ENCODE measurements around the gene RNF208. TPM values are rescaled to one million over a fixed set of nuclear protein-coding genes. Genes with fewer than 3 reads are reported as not detected.

Gene RNF208
- total RNA-seq, 1 donor from 2014 or later, result not detected

DNA sequence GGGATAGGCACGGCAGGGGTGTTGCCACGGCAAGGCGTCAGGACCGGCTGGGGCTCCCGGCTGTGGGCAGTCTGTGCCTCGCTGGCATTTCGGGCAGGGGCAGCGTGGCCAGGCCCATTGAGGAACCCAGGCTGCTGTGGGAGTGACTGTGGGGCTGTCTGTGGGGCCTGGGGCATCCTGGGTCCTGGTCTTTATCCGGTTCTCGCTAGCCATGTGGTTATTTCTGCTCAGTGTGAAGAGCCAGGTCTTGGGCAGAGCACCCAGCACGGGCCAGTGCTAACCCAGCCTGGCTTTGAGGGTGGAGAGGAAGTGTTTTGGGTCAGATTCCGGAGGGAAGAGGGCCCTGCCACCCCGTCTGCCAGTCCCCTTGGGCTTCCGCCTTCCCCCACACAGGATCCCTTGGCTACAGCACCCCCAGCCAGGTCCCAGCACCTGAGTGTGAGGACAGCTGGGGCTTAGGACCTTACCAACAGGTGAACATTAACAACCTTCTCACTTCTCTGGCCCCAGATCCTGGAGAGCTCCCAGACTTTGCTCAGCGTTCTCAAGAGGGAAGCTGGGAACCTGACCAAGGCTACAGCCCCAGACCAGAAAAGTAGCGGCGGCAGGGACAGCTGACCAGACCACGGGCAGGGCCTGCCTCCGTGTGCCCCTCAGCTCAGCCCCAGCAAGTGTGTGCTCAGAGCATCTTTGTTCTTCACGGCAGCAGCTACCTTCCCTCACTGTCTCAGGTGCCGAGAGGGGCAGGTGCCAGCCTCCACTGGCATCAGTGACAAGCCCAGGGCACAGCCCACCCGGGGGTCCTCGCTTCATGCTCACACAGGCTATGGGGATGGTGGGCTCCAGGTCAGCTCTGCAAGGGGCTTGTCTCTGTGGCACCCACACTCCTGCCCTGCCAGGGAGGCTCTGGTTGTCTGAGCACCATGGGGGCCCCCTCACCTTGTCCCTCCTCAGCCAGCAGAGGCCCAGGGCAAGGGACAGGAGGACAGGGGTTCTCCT, 32.4 kb downstream of the RNF208 start:
- DNase-seq (ENCODE audit: low read depth), result no peak
- H3K36me3 ChIP-seq (ENCODE audit: control insufficient read depth, insufficient read depth, low read length), result peaks cover 25% of the 10 kb centered on the region
- FAIRE-seq, result no peak
- no peaks in the 10 kb centered on the region for H3K27me3 ChIP-seq (ENCODE audit: control insufficient read depth, insufficient read depth, low read length)
- peak overlapping the region; percentile 55 for H3K4me3 ChIP-seq (ENCODE audit: low read depth, low read length)
- TF ChIP-seq, protein P1, sequence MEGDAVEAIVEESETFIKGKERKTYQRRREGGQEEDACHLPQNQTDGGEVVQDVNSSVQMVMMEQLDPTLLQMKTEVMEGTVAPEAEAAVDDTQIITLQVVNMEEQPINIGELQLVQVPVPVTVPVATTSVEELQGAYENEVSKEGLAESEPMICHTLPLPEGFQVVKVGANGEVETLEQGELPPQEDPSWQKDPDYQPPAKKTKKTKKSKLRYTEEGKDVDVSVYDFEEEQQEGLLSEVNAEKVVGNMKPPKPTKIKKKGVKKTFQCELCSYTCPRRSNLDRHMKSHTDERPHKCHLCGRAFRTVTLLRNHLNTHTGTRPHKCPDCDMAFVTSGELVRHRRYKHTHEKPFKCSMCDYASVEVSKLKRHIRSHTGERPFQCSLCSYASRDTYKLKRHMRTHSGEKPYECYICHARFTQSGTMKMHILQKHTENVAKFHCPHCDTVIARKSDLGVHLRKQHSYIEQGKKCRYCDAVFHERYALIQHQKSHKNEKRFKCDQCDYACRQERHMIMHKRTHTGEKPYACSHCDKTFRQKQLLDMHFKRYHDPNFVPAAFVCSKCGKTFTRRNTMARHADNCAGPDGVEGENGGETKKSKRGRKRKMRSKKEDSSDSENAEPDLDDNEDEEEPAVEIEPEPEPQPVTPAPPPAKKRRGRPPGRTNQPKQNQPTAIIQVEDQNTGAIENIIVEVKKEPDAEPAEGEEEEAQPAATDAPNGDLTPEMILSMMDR (IDR thresholded peaks at IDR 0.05; ENCODE audit: insufficient read depth, low read length, severe bottlenecking), result no peak

DNA sequence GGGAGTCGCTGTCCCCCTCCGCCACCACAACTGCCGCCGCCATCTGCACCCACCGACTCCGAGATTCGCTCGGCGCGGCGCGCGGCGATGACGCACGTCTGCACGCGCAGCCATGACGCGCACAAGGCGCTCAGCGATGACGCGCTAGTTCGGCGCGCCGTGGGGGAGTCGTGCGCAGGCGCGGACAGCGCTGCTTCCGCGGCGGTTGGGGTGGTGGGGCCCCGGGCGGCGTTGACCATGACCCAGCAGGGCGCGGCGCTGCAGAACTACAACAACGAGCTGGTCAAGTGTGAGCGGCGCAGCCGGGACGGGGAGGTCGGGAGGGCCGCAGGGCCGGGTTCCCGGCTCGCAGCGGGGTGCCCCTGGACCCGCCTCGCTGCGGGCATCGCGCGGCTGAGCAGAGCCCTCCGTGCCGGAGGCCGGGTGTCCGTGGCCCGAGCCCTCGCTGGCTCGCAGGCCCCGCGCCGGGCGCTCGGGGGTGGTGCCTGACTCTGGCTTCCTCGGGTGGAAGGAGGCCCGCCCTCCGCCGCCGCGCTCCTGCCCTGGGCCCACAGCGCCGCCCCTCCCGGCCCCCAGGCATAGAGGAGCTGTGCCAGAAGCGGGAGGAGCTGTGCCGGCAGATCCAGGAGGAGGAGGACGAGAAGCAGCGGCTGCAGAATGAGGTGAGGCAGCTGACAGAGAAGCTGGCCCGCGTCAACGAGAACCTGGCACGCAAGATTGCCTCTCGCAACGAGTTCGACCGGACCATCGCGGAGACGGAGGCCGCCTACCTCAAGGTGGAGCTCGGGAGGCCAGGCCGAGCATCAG, 33.3 kb downstream of the RNF208 start, which contains the start of the genes ANAPC2 and SSNA1:
TSS of gene ANAPC2 (minus strand) at position 71 of the 807 bp plus-strand sequence. CDS start at position 43, 28 bp downstream.
TSS of gene SSNA1 (plus strand) at position 187 of the 807 bp plus-strand sequence. CDS start at position 238, 51 bp downstream.
- TF ChIP-seq, protein P1 (IDR thresholded peaks at IDR 0.05; ENCODE audit: insufficient read depth, low read length, severe bottlenecking), result peak; percentile 72
- peaks cover 30% of the 10 kb centered on the region for H3K36me3 ChIP-seq (ENCODE audit: control insufficient read depth, insufficient read depth, low read length)
- H3K27me3 ChIP-seq (ENCODE audit: control insufficient read depth, insufficient read depth, low read length), result no peaks in the 10 kb centered on the region
- H3K4me3 ChIP-seq (ENCODE audit: low read depth, low read length), result peak within 1 kb of the TSS; percentile 55
- DNase-seq (ENCODE audit: low read depth), result peak; percentile 80
- FAIRE-seq, result no peak

DNA sequence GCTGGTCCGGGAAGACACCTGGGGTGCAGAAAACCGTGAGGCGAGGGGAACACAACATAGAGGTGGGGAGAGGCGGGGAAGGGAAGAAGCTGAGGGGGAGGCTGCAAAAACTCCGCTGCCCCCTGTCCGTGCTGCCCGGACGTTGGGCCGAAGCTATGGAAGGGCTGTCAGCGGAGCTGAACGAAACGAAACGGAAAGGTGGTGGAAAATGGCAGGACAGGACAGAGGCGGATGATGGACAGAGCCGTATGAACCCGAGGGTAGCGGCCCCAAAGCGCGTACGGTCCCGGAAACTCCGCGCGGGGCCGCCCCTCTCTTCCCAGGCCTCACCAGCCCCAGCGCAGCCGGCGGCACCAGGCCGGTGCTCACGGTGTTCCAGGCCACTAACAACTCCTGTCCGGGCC, 34.0 kb downstream of the RNF208 start:
- DNase-seq (ENCODE audit: low read depth) (no peak), FAIRE-seq (no peak)
- H3K4me3 ChIP-seq (ENCODE audit: low read depth, low read length), result peak overlapping the region; percentile 55
- peaks cover 34% of the 10 kb centered on the region for H3K36me3 ChIP-seq (ENCODE audit: control insufficient read depth, insufficient read depth, low read length)
- TF ChIP-seq, protein P1 (IDR thresholded peaks at IDR 0.05; ENCODE audit: insufficient read depth, low read length, severe bottlenecking), result no peak
- no peaks in the 10 kb centered on the region for H3K27me3 ChIP-seq (ENCODE audit: control insufficient read depth, insufficient read depth, low read length)

DNA sequence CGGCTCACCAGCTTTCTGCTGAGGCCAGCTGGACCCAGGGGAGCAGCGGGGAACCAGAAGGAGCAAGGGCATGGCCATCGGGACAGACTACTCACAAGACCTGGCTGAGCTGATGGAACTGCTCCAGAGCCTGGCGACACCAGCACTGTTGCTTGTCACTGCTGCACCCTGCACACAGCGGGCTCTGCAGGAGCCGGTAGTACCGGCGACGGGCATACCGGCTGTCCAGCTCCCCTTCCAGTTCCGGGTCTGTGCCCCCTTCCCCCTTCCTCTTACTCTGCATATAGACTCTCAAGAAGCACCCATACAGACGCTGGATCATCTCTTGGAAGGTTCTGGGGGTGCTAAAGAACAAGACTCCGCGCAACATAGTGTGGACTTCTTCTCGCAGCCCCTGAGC, 34.7 kb downstream of the RNF208 start:
- TF ChIP-seq, protein P1 (IDR thresholded peaks at IDR 0.05; ENCODE audit: insufficient read depth, low read length, severe bottlenecking), result no peak
- FAIRE-seq, result peak; percentile 86
- Histone ChIP-seq H3K36me3 (ENCODE audit: control insufficient read depth, insufficient read depth, low read length) (peaks cover 39% of the 10 kb centered on the region), H3K4me3 (ENCODE audit: low read depth, low read length) (peak overlapping the region; percentile 55), H3K27me3 (ENCODE audit: control insufficient read depth, insufficient read depth, low read length) (no peaks in the 10 kb centered on the region)
- DNase-seq (ENCODE audit: low read depth), result no peak

DNA sequence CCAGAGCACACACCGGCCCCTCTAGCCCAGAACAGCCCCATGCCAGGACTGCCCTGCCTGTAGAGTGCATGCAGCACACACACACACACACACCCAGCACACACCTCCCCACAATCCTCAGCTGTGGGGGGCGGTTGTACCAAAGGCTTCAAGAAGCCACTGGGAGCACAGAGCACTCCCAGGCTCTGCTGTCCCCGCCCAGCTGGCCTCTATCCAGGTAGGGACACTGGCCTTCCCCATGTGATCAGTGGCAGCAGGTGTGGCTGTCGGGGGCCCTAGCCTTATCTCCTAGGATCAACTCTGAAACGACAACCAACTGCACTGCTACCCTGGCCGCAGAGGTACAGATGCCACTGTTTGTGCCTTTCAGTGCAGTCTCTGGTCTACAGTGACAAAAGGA, 35.7 kb downstream of the RNF208 start:
- H3K36me3 ChIP-seq (ENCODE audit: control insufficient read depth, insufficient read depth, low read length), result peaks cover 39% of the 10 kb centered on the region
- TF ChIP-seq, protein P1 (IDR thresholded peaks at IDR 0.05; ENCODE audit: insufficient read depth, low read length, severe bottlenecking), result no peak
- H3K27me3 ChIP-seq (ENCODE audit: control insufficient read depth, insufficient read depth, low read length), result no peaks in the 10 kb centered on the region
- no peak overlapping the region for H3K4me3 ChIP-seq (ENCODE audit: low read depth, low read length)
- no peak for DNase-seq (ENCODE audit: low read depth)
- no peak for FAIRE-seq
